HG02763 (cell line): ENCODE measurements around the gene FCGBP.

Experiments used
- ATAC-seq: cut with Tn5 transposase; IDR thresholded peaks from one replicate; pipeline ENCODE4 v1.9.1; 2021; ENCODE audit warnings: mild to moderate bottlenecking, moderate library complexity; ENCODE audit not compliant: unreplicated experiment

The FCGBP gene

GRCh38 chr19:39949026-39949747 is 14.8 kb upstream of the FCGBP start:
- no peak for ATAC-seq

DNA sequence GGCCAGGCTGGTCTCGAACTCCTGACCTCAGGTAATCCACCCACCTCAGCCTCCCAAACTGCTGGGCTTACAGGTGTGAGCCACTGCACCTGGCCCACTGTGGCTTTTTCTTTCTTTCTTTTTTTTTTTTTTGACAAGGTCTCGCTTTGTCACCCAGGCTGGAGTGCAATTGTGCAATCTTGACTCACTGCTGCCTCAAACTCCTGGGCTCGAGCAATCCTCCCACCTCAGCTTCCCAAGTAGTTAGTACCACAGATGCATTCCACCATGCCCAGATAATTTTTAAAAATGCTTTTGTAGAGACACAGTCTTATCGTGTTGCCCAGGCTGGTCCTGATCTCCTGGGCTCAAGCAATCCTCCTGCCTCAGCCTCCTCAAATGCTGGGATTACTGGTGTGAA is 12.1 kb upstream of the FCGBP start:
- no peak for ATAC-seq

DNA sequence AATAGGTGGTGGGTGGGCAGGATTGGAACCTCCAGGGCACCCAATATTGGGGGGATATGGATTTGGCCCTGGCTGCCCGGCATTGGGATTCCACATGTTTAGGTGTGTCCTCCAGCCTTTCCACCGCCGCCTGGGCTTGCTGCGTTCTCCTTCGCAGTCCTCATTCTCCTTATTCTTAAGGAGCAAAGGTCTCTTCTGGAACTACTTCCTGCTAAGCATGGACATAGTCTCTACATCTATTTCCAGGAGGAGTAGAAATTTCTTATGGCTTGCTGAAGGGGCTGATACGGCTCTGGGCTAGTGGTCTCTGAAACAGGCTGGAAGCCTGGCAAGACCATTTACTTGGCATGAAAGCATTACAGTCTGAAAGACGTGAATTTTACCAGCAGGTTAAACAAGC is 9.2 kb upstream of the FCGBP start:
- ATAC-seq = no peak

DNA sequence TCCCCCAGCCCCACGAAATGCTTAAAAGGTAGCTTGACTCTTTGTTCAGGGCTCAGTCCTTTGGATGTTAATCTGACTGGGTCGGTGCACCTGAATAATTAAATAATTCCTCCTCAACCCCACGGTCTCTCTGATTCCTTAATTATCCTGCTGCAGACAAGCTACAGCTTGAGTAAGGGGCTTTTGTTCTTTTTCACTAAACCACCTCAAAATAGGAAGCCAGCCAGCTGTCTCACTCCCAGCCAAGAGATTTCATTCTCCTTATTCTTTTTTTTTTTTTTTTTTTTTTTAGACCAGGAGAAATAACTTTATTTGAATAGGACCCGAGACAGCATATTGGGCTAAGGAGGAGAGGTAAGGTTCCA is 7.9 kb upstream of the FCGBP start:
- ATAC-seq = no peak

DNA sequence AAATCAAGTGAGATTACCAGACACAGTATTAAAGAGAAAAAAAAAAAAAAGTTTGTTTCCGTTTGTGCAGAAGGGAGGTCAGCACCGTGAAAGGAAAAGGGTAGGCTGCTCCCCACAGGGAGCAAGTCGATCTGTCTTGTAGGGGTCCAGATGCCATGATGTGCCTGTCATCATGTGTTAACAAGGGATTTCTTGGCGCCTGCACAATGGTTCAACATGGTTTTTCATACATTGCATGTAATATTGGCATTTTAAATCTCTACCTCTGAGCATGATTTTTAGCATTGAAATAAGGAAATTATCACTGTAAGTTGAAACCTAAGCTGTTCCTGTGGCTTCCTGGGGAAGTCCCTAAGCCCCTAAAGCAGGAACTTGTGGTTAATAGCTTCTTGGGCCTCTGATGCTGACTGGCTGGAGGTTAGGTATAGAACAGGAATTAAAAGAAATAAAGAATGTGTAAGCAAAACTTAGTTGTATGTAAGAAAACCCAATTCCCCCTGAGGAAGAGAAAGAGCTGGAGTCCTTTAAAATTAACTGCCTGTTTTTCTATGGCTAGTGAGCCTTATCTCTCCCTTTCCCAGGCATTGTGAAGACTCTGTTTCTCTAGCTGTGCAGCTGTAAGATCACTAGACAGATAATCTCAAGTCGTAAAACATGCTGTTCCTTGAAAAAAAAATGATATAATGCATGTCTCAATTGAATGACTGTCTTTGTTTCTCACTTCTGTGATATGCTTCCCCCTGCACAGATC is 7.4 kb upstream of the FCGBP start:
- ATAC-seq = peak; percentile 72

DNA sequence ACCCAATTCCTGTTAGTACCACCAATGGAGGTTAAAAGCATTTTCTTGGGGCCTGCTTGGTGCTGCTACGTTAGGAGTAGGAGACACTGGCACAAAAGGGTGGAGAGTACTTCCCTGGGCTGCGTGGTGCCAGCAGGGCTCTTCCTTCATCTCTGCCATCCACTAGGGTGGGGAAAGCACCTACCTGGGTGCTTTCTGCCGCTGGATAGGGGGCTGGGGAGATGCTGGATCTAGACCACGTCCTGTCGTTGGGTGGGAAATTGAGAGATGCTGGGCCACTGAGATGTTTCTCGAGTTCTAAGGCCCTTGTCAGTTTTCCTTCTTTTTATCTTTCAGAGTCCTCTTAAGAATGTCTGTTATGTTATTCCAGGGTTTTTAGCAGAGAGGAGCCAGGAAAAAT is 6.7 kb upstream of the FCGBP start:
- no peak for ATAC-seq

- no peak for ATAC-seq
Measured at GRCh38 chr19:39940221-39940833, 5.9 kb upstream of the FCGBP start.

DNA sequence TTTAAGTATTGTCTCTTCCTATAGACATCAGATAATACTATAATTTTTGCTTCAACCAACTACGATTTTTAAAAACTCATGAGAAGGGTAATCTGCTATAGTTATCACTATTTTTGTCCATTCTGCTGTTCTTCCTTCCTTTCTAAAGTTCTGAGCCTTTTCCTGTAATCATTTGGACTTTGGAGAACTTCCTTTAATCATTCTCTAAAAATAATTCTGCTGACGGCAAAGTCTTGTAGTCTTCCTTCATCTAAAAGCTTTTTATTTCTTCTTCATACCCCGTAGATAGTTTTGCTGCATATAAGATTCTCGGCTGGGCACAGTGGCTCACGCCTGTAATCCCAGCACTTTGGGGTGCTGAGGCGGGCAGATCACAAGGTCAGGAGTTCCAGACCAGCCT is 5.1 kb upstream of the FCGBP start:
- no peak for ATAC-seq

GRCh38 chr19:39937787-39938186 is 3.4 kb upstream of the FCGBP start:
- no peak for ATAC-seq

DNA sequence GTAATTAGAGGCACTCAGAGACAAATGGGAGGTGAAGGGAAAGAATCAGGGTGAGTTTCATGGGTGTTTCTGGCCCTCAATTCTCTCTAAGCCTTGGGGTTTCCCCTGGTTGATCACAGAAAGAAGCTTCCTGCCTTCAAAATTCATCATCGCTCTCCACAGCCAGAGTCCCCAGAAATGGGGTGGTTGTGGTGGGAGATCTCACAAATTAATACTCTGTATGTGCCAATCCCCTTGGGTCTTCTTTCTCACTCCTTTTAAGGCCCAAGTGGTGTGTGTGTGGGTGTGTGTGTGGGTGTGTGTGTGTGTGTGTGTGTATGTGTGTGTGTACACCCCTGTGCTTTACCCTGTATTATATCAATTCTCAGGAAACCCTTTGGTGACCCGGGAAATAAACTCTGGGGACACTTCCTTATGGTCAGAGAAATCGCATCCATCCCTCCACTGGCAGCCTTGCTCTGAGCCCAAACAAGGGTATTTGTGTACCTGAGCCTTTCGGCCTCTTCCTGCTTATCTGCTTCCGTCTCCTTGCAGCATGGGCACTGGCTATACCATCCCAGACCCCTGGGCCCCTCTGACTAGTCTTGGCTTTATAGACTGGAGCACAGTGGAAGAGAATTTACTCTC is 2.8 kb upstream of the FCGBP start:
- no peak for ATAC-seq

GRCh38 chr19:39936622-39937021 is 2.2 kb upstream of the FCGBP start:
- ATAC-seq = no peak

DNA sequence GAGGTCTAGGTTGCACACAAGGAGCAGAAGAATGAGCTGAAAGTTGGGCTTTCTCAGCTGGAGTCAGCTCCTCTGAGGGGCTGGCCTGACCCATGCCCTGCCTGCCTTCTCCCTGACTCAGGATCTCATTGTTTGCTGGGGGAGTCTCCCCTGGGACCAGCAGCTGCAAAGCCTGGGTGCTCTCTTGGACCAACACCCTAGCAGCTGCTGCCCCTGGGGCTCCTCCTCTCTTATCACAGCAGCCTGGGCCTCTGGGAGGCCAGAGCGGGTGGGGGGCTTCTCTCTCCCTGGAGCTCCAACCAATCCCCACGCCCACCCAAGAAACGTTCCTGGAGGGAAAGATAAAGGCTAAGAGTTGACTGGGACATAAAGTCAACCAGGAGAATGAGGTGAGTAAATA is 1.6 kb upstream of the FCGBP start:
- no peak for ATAC-seq

GRCh38 chr19:39935364-39935661 is 879 bp upstream of the FCGBP start:
- ATAC-seq = no peak

DNA sequence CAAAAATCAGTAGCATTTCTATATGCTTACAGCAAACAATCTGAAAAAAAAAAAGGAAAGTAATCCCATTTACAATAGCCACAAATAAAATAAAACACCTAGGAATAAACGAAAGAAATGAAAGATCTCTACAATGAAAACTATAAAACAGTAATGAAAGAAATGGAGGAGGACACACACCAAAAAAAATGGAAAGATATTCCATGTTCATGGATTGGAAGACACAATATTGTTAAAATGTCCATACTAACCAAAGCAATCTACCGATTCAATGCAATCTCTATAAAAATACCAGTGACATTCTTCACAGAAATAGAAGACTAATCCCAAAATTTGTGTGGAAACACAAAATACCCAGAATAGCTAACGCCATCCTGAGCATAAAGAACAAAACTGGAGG is 4.7 kb downstream of the FCGBP start:
- ATAC-seq = no peak

DNA sequence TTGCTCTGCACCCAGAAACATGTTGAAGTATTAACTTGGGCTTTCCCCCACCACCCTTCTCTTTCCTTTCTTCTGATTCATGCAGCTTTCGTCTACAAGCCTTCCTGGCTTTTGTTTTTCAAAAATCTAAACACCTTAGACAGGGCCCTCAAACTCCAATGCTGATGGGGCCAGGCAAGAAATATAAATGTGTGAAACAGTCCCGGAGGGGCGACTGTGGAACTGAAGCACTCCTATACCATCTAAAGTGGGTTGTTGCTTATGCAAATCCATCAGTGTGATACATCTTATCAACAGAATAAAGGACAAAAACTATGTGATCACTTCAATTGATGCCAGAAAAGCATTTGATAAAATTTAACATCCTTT is 6.1 kb downstream of the FCGBP start:
- no peak for ATAC-seq

GRCh38 chr19:39927524-39928356 is 6.7 kb downstream of the FCGBP start:
- ATAC-seq = no peak

DNA sequence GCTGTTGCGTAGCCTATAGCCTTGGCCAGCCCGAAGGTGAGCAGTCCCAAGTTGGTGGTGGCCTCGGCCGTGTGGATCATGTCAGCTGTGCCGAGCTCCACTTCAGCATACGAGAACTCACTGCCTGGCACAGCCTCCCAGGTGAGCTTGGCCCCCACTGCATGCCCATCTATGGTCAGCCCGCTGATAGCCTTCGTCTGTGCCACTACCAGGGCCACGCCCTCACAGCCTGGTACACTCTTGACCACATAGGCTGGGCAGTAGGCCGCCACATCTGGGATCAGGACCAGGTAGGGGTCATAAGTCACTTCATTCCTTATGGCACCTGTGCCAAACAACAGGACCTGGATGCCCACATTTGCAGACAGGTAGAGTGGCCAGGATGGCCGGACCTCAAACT is 7.4 kb downstream of the FCGBP start:
- ATAC-seq = no peak

- no peak for ATAC-seq
Measured at GRCh38 chr19:39926170-39926760, 8.2 kb downstream of the FCGBP start.

GRCh38 chr19:39924952-39925351 is 9.5 kb downstream of the FCGBP start:
- ATAC-seq = no peak

DNA sequence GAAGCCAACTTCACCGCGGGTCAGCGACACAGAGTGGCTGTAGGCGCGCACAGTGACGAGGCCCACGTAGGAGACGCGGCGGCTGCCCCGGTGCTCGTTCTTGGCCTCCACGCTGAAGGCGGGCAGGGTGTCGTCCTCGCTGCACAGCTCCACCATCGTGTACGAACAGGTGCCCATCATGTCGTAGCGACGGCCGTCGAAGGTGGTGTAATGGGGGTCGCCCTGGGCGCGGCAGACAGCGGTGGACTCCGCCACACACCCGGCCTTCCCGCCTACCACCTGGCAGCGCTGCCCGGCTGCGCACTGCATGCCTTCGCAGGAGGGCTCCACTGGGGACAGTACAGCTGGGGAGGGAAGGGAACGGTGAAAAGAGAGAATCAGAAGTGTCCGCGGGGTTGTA is 10.0 kb downstream of the FCGBP start:
- ATAC-seq = no peak

- ATAC-seq = no peak
Measured at GRCh38 chr19:39923862-39924261, 10.6 kb downstream of the FCGBP start.
